ENCODE data around the gene ZNF521.

GRCh38 chr18:25326361-25326952 lies 25.5 kb downstream of the ZNF521 start:
- TF ChIP-seq CTCF (IDR thresholded peaks at IDR 0.05; ENCODE audit: insufficient read depth, low read length, poor library complexity, severe bottlenecking) (no peak), EZH2phosphoT487 (conservative IDR thresholded peaks at IDR 0.05; ENCODE audit: low read length) (no peak)

Data from SU-DHL-6 (cell line).